Choroid plexus epithelial cell (primary cell): Measurements from ENCODE around the gene ELAVL2.

Experiments
- DNase-seq: peaks from one replicate; pipeline ENCODE4 v3.0.0-alpha.2; 2010; ENCODE audit warnings: low read depth
- H3K4me3 ChIP-seq: 2 replicates; pipeline ENCODE4 v1.5.1; 2011; ENCODE audit warnings: low read depth, mild to moderate bottlenecking, control low read depth, low read length, moderate library complexity
- CTCF ChIP-seq: conservative IDR thresholded peaks from 2 replicates; pipeline ENCODE4 v1.5.1; 2011; ENCODE audit warnings: low read depth, mild to moderate bottlenecking, control low read depth, inconsistent platforms, low read length, moderate library complexity

The ELAVL2 gene

GRCh38 chr9:23677446-23677845 is 148.6 kb downstream of the ELAVL2 start:
- no peak for DNase-seq
- TF ChIP-seq CTCF = no peak
- no peak overlapping the region for H3K4me3 ChIP-seq

GRCh38 chr9:23674016-23674585 is 151.9 kb downstream of the ELAVL2 start:
- no peak for TF ChIP-seq CTCF
- DNase-seq = no peak
- no peak overlapping the region for H3K4me3 ChIP-seq

GRCh38 chr9:23672151-23672550 is 153.9 kb downstream of the ELAVL2 start:
- no peak for DNase-seq
- no peak overlapping the region for H3K4me3 ChIP-seq
- no peak for TF ChIP-seq CTCF

GRCh38 chr9:23669776-23670175 is 156.3 kb downstream of the ELAVL2 start:
- H3K4me3 ChIP-seq = no peak overlapping the region
- no peak for TF ChIP-seq CTCF
- no peak for DNase-seq

- DNase-seq = no peak
- TF ChIP-seq CTCF = no peak
- H3K4me3 ChIP-seq = no peak overlapping the region
Measured at GRCh38 chr9:23665635-23666034, 160.4 kb downstream of the ELAVL2 start.

- no peak for TF ChIP-seq CTCF
- no peak overlapping the region for H3K4me3 ChIP-seq
Measured at GRCh38 chr9:23665051-23665450, 161.0 kb downstream of the ELAVL2 start.

GRCh38 chr9:23663946-23664345 is 162.1 kb downstream of the ELAVL2 start:
- no peak for TF ChIP-seq CTCF
- no peak for DNase-seq
- no peak overlapping the region for H3K4me3 ChIP-seq

More at GRCh38 chr9:23665051-23665450, 161.0 kb downstream of the ELAVL2 start:
- no peak for DNase-seq
